Right lobe of liver (tissue), 4 donors: ENCODE data around the gene TCF12.

ENCODE experiments used
- CTCF ChIP-seq, 4 donors: fragments of 200-600 bp in 3 of 4; fragments of 450-650 bp in 1 of 4; IDR thresholded peaks; one replicate each; pipeline versions ENCODE4 v1.5.1 to v1.8.0; 2016 to 2022; ENCODE audit warnings: antibody characterized with exemption in 4 of 4, mild to moderate bottlenecking in 2 of 4
- POLR2A ChIP-seq: fragments of 450-650 bp; IDR thresholded peaks from one replicate; pipeline ENCODE4 v1.6.1; 2017; ENCODE audit warnings: antibody characterized with exemption, mild to moderate bottlenecking
- donor health status: DM: no; HTN: no; CAD: no.
- donor health status: DM: no; HTN: no; CAD: no.
- donor health status: DM: no; HTN: yes; CAD: no.

GRCh38 chr15:57056357-57056756 lies 137.9 kb downstream of the TCF12 start:
- TF ChIP-seq CTCF (IDR thresholded peaks at IDR 0.05) = no peak
- TF ChIP-seq POLR2A = no peak
